Ishikawa (cell line): ENCODE results near the gene BLMH.

Experiments
- CEBPB ChIP-seq: IDR thresholded peaks from 2 replicates; pipeline ENCODE4 v1.6.1; 2012
- CREB1 ChIP-seq: IDR thresholded peaks from 2 replicates; pipeline ENCODE4 v1.6.1; 2012; ENCODE audit warnings: low read depth
- EGR1 ChIP-seq: IDR thresholded peaks from 2 replicates; pipeline ENCODE4 v1.6.1; 2012
- EP300 ChIP-seq: IDR thresholded peaks from 2 replicates; pipeline ENCODE4 v1.6.1; 2012; ENCODE audit warnings: borderline replicate concordance
- FOXM1 ChIP-seq: IDR thresholded peaks from 2 replicates; pipeline ENCODE4 v1.6.1; 2012; ENCODE audit warnings: low read depth, borderline replicate concordance
- NFIC ChIP-seq: IDR thresholded peaks from 2 replicates; pipeline ENCODE4 v1.6.1; 2012
- RAD21 ChIP-seq: IDR thresholded peaks from 2 replicates; pipeline ENCODE4 v1.6.1; 2012; ENCODE audit warnings: low read depth
- TAF1 ChIP-seq: IDR thresholded peaks from 2 replicates; pipeline ENCODE4 v1.6.1; 2012; ENCODE audit warnings: low read depth, mild to moderate bottlenecking
- TCF12 ChIP-seq: IDR thresholded peaks from 2 replicates; pipeline ENCODE4 v1.6.1; 2012; ENCODE audit warnings: low read depth
- TEAD4 ChIP-seq: IDR thresholded peaks from 2 replicates; pipeline ENCODE4 v1.6.1; 2012
- USF1 ChIP-seq: IDR thresholded peaks from 2 replicates; pipeline ENCODE4 v1.6.1; 2012
- YY1 ChIP-seq: IDR thresholded peaks from 2 replicates; pipeline ENCODE4 v1.6.1; 2012; ENCODE audit warnings: low read depth
- ZBTB7A ChIP-seq: IDR thresholded peaks from 2 replicates; pipeline ENCODE4 v1.6.1; 2012; ENCODE audit warnings: low read depth
- TF ChIP-seq, protein P1 (sequence below): IDR thresholded peaks from 2 replicates; pipeline ENCODE4 v1.6.1; 2012
- TF ChIP-seq, protein P2 (sequence below): IDR thresholded peaks from 2 replicates; pipeline ENCODE4 v1.6.1; 2012; ENCODE audit warnings: low read depth, mild to moderate bottlenecking

BLMH gene

DNA sequence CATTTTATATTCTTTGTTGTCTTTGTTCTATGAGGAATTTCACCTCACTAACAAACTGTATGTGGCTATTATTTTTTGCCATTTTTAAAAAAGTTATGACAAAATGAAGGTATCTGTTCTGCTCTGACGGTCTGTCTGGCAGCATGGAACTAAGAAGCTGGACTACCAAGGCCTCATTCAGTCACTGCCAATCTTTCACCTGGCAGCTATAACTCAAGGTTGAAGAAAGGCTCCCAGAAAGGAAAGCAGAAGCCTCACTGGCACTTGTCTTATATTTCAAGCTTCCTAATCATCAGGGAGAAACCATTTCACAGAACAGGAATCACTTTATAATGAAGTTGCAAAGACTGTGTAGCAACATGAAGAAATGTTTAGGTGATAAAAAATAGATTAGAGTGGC lies 37.6 kb downstream of the BLMH start:
- TF ChIP-seq CREB1: no peak
- TF ChIP-seq TAF1: no peak
- TF ChIP-seq NFIC: no peak
- no peak for TF ChIP-seq TCF12
- TF ChIP-seq ZBTB7A: no peak
- no peak for TF ChIP-seq EGR1
- TF ChIP-seq RAD21: no peak
- no peak for TF ChIP-seq TEAD4
- TF ChIP-seq, protein P1, sequence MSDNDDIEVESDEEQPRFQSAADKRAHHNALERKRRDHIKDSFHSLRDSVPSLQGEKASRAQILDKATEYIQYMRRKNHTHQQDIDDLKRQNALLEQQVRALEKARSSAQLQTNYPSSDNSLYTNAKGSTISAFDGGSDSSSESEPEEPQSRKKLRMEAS: no peak
- TF ChIP-seq CEBPB: no peak
- TF ChIP-seq YY1: no peak
- no peak for TF ChIP-seq USF1
- TF ChIP-seq, protein P2, sequence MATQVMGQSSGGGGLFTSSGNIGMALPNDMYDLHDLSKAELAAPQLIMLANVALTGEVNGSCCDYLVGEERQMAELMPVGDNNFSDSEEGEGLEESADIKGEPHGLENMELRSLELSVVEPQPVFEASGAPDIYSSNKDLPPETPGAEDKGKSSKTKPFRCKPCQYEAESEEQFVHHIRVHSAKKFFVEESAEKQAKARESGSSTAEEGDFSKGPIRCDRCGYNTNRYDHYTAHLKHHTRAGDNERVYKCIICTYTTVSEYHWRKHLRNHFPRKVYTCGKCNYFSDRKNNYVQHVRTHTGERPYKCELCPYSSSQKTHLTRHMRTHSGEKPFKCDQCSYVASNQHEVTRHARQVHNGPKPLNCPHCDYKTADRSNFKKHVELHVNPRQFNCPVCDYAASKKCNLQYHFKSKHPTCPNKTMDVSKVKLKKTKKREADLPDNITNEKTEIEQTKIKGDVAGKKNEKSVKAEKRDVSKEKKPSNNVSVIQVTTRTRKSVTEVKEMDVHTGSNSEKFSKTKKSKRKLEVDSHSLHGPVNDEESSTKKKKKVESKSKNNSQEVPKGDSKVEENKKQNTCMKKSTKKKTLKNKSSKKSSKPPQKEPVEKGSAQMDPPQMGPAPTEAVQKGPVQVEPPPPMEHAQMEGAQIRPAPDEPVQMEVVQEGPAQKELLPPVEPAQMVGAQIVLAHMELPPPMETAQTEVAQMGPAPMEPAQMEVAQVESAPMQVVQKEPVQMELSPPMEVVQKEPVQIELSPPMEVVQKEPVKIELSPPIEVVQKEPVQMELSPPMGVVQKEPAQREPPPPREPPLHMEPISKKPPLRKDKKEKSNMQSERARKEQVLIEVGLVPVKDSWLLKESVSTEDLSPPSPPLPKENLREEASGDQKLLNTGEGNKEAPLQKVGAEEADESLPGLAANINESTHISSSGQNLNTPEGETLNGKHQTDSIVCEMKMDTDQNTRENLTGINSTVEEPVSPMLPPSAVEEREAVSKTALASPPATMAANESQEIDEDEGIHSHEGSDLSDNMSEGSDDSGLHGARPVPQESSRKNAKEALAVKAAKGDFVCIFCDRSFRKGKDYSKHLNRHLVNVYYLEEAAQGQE: no peak

DNA sequence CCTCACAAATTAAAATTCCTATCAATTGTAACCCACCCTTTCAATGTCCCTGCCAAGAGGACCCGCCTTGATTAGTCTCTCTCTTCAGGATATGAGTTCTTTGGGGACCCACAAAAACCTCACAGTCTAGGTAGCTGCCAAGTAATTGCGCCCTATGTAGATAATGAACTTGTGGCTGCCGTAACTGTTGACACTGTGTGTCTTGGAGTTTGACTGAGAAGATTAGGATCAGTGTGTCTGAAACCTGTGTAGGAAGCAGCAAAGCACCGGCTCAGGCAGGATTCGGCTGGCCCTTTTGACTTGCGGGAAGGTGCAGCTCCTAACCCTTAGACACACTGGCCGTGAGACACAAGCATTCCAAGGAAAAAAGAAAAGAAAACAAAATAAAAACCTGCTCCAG lies 38.4 kb downstream of the BLMH start:
- TF ChIP-seq YY1 (no peak), FOXM1 (no peak), RAD21 (no peak), EGR1 (no peak), EP300 (no peak)

- TF ChIP-seq, protein P2: no peak
- TF ChIP-seq RAD21 (no peak), CREB1 (no peak), EGR1 (no peak), TAF1 (no peak), NFIC (no peak), YY1 (no peak), TCF12 (no peak), ZBTB7A (no peak), USF1 (no peak), TEAD4 (no peak), EP300 (no peak), CEBPB (no peak), FOXM1 (no peak)
- TF ChIP-seq, protein P1: no peak
Observed at GRCh38 chr17:30251931-30252330, 39.8 kb downstream of the BLMH start.

DNA sequence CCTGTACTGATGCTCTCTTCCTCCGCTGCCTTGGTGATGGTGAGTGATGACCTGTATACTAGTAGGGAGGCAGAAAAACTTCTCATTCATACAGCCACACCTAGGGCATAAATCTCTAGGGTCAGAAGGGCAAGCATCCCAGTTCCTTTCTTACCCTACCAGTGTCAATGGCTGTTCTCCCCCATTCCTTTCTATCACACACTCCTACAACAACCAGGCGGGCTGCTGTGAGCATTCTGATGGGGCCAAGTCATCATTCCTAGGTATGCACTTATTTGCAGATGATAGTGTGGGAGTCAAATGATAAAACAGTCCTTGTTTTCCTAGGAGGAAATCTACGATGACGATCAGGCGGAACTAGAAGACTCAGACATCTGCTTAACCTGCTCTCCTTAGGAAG lies 42.3 kb downstream of the BLMH start:
- TF ChIP-seq YY1 (no peak), TCF12 (no peak), CREB1 (no peak), NFIC (no peak), EGR1 (no peak), ZBTB7A (no peak)
- TF ChIP-seq, protein P2: no peak
- TF ChIP-seq, protein P1: no peak

DNA sequence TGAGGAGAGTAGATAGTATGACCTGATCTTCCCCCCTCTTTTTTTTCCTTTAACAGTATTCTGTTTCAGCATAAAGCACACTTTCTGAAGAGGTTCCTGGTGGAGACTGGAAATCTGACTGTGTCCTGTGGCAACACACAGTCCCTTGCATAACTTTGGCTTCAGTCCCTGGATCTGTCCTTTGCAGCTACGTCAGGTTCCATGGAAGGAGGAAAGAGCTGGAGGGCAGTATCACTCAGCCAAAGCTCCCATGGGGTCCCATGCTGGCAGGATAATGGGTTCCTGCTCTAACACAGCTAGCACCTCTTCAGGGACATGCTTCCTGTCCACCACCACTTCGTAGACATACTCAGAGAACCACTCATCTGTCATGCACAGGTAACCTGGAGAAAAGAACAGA lies 43.0 kb downstream of the BLMH start:
- no peak for TF ChIP-seq CEBPB
- TF ChIP-seq TEAD4: no peak
- TF ChIP-seq TAF1: no peak
- TF ChIP-seq EGR1: no peak
- no peak for TF ChIP-seq FOXM1
- TF ChIP-seq RAD21: no peak
- TF ChIP-seq NFIC: no peak
- TF ChIP-seq, protein P1: no peak
- TF ChIP-seq TCF12: no peak
- no peak for TF ChIP-seq ZBTB7A
